ENCODE data around the gene BRD4. TPM values are rescaled to one million over a fixed set of nuclear protein-coding genes. Genes with fewer than 3 reads are reported as not detected.

Gene BRD4
- total RNA-seq, 2 experiments from 2014 or later = 33.6 to 143 TPM

DNA sequence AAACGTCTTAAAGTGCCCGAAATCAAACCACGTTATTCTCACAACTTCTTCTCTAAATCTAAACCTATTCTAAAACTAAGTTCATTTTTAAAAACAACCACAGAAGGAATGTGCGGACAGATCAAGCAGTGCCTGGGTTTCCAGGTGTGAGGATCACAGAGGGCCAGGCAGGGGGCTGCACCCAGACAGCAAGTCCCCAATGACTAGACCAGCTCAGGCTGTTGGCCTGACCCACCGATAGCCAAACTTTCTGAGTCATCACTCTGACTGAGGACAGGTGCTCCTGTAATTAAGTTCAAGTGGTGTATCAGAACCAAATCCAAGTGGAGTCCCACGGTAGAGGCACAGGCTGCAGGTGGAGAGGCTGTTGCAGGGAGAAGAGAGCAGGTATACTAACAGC, 62.5 kb downstream of the BRD4 start:
- no peak overlapping the region for H3K4me2 ChIP-seq (ENCODE audit: low read length)
- H3K4me1 ChIP-seq (ENCODE audit: insufficient read depth, low read length, poor library complexity, severe bottlenecking) = no peaks in the 10 kb centered on the region
- H3K9me2 ChIP-seq (ENCODE audit: insufficient read depth, low read length) = no peaks in the 10 kb centered on the region
- no peak for DNase-seq (ENCODE audit: low spot score)
- peaks cover 16% of the 10 kb centered on the region for H4K20me1 ChIP-seq (ENCODE audit: insufficient read depth, low read length)
- intact Hi-C loops (cut with micrococcal nuclease; ENCODE audit: unreplicated experiment) = no loop called here
- peaks cover 89% of the 10 kb centered on the region for H3K36me3 ChIP-seq (ENCODE audit: insufficient read depth, low read length)
- no peak overlapping the region for H3K4me3 ChIP-seq (ENCODE audit: low read depth, low read length, poor library complexity, severe bottlenecking)
- no peak overlapping the region for H2AFZ ChIP-seq (ENCODE audit: low read length)
- H3K79me2 ChIP-seq (ENCODE audit: insufficient read depth, low read depth, low read length) = peaks cover 69% of the 10 kb centered on the region
- H3K27ac ChIP-seq (ENCODE audit: low read depth, low read length, poor library complexity, severe bottlenecking) = no peak overlapping the region
- ChIA-PET CTCF (ENCODE audit: unreplicated experiment) (no interaction called here), POLR2A (no interaction called here)
- no peak for TF ChIP-seq CTCF (conservative IDR thresholded peaks at IDR 0.05; ENCODE audit: low read length)
- no peak for TF ChIP-seq EZH2phosphoT487 (IDR thresholded peaks at IDR 0.05; ENCODE audit: borderline replicate concordance, low read depth, low read length)
- H3K9me3 ChIP-seq (ENCODE audit: low read length) = no peaks in the 10 kb centered on the region
- no TSS peak for BruUV-seq (replicated peaks)

DNA sequence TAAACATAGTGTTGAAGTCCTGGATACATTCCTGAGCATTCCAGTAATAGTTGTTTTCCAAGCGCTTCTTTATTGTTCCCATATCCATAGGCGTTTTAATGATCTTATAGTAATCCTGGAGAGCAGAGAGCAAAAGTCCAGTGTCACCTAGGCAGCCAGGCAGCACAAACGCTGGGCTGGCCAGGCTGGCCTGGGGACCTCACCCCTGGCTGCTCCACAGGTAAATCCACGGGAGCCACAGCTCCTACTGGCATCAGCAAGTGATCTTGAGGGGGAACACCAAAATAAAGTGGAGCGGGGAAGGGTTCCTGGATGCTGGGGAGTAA, 63.4 kb downstream of the BRD4 start:
- Histone ChIP-seq H3K9me2 (ENCODE audit: insufficient read depth, low read length) (no peaks in the 10 kb centered on the region), H3K4me3 (ENCODE audit: low read depth, low read length, poor library complexity, severe bottlenecking) (no peak overlapping the region), H2AFZ (ENCODE audit: low read length) (no peak overlapping the region), H3K36me3 (ENCODE audit: insufficient read depth, low read length) (peaks cover 99% of the 10 kb centered on the region), H3K9me3 (ENCODE audit: low read length) (no peaks in the 10 kb centered on the region), H3K4me2 (ENCODE audit: low read length) (no peak overlapping the region), H4K20me1 (ENCODE audit: insufficient read depth, low read length) (peaks cover 16% of the 10 kb centered on the region), H3K79me2 (ENCODE audit: insufficient read depth, low read depth, low read length) (peaks cover 60% of the 10 kb centered on the region; the same call in 1 of the 2 replicates), H3K27ac (ENCODE audit: low read depth, low read length, poor library complexity, severe bottlenecking) (no peak overlapping the region), H3K4me1 (ENCODE audit: insufficient read depth, low read length, poor library complexity, severe bottlenecking) (no peaks in the 10 kb centered on the region)
- DNase-seq (ENCODE audit: low spot score) = no peak
- intact Hi-C loops (cut with micrococcal nuclease; ENCODE audit: unreplicated experiment) = no loop called here
- BruUV-seq (replicated peaks) = no TSS peak
- ChIA-PET CTCF (ENCODE audit: unreplicated experiment) (no interaction called here), POLR2A (no interaction called here)
- TF ChIP-seq EZH2phosphoT487 (IDR thresholded peaks at IDR 0.05; ENCODE audit: borderline replicate concordance, low read depth, low read length) = no peak
- no peak for TF ChIP-seq CTCF (conservative IDR thresholded peaks at IDR 0.05; ENCODE audit: low read length)

GRCh38 chr19:15268192-15268927, 64.0 kb downstream of the BRD4 start:
- Histone ChIP-seq H2AFZ (ENCODE audit: low read length) (no peak overlapping the region), H3K79me2 (ENCODE audit: insufficient read depth, low read depth, low read length) (peaks cover 60% of the 10 kb centered on the region; the same call in 1 of the 2 replicates), H3K4me3 (ENCODE audit: low read depth, low read length, poor library complexity, severe bottlenecking) (no peak overlapping the region), H4K20me1 (ENCODE audit: insufficient read depth, low read length) (peaks cover 14% of the 10 kb centered on the region; the same call in 1 of the 2 replicates), H3K9me2 (ENCODE audit: insufficient read depth, low read length) (no peaks in the 10 kb centered on the region), H3K9me3 (ENCODE audit: low read length) (no peaks in the 10 kb centered on the region), H3K36me3 (ENCODE audit: insufficient read depth, low read length) (peaks cover 100% of the 10 kb centered on the region), H3K27ac (ENCODE audit: low read depth, low read length, poor library complexity, severe bottlenecking) (no peak overlapping the region), H3K4me2 (ENCODE audit: low read length) (no peak overlapping the region), H3K4me1 (ENCODE audit: insufficient read depth, low read length, poor library complexity, severe bottlenecking) (no peaks in the 10 kb centered on the region)
- CTCF ChIA-PET (ENCODE audit: unreplicated experiment) = no interaction called here
- intact Hi-C loops (cut with micrococcal nuclease; ENCODE audit: unreplicated experiment) = no loop called here
- no TSS peak for BruUV-seq (replicated peaks)
- DNase-seq (ENCODE audit: low spot score) = no peak
- POLR2A ChIA-PET = no interaction called here
- TF ChIP-seq CTCF (conservative IDR thresholded peaks at IDR 0.05; ENCODE audit: low read length) (no peak), EZH2phosphoT487 (IDR thresholded peaks at IDR 0.05; ENCODE audit: borderline replicate concordance, low read depth, low read length) (no peak)

Data from OCI-LY7 (cell line).